GM10248 (cell line): Measurements from ENCODE around the gene KRTAP13-3.

ENCODE experiments used
- CTCF ChIA-PET: fragments of 300-600 bp; sonication (Branson Sonifier 250); formaldehyde crosslinking; extraction: SDS; loops from one replicate; lab custom pipeline; 2021; ENCODE audit warnings: antibody characterized with exemption; lab: Yijun Ruan, JAX
- POLR2A ChIA-PET: fragments of 350-650 bp; sonication (Branson Sonifier 250); formaldehyde crosslinking; extraction: SDS; loops from one replicate; lab custom pipeline; 2020; ENCODE audit warnings: antibody characterized with exemption; lab: Yijun Ruan, JAX
- DNase-seq: peaks from one replicate; pipeline ENCODE4 v3.0.0; 2012; ENCODE audit errors: extremely low spot score
- CTCF ChIP-seq: IDR thresholded peaks from 2 replicates; pipeline ENCODE4 v1.5.1; 2012; ENCODE audit warnings: mild to moderate bottlenecking, low read depth; ENCODE audit errors: extremely low read depth, missing control alignments, control extremely low read depth

The KRTAP13-3 gene

GRCh38 chr21:30443226-30443625, 17.5 kb upstream of the KRTAP13-3 start:
- no peak for TF ChIP-seq CTCF
- ChIA-PET CTCF (interaction anchor here (1.0 to 1.4 kb wide), 2 partner anchors 10 to 29 kb away, joined by 3 read pairs; no protein-coding TSS in a partner anchor), POLR2A (no interaction called here)
- no peak for DNase-seq

GRCh38 chr21:30439975-30440374, 14.2 kb upstream of the KRTAP13-3 start, which contains the start of gene KRTAP15-1:
KRTAP15-1 (plus strand) TSS chr21:30440275; CDS start chr21:30440328, 53 bp downstream.
- no peak for TF ChIP-seq CTCF
- ChIA-PET POLR2A (no interaction called here), CTCF (no interaction called here)
- no peak for DNase-seq

GRCh38 chr21:30437010-30437565, 11.4 kb upstream of the KRTAP13-3 start:
- no peak for DNase-seq
- no peak for TF ChIP-seq CTCF
- ChIA-PET CTCF (no interaction called here), POLR2A (no interaction called here)

- POLR2A ChIA-PET, result no interaction called here
- CTCF ChIA-PET, result interaction anchor here (1.5 kb wide), 1 partner anchor 11 kb away, joined by 4 read pairs; no protein-coding TSS in a partner anchor
- DNase-seq, result no peak
- TF ChIP-seq CTCF, result peak; percentile 37
Measured at GRCh38 chr21:30434033-30434631, 8.4 kb upstream of the KRTAP13-3 start.

- CTCF ChIA-PET, result no interaction called here
Measured at GRCh38 chr21:30430170-30430655, 4.5 kb upstream of the KRTAP13-3 start, which contains the start of gene KRTAP13-4. KRTAP13-4 (plus strand) TSS chr21:30430220; CDS start chr21:30430276, 56 bp downstream.

GRCh38 chr21:30426731-30427130, 1.0 kb upstream of the KRTAP13-3 start:
- TF ChIP-seq CTCF, result no peak
- CTCF ChIA-PET, result no interaction called here
- no peak for DNase-seq
- POLR2A ChIA-PET, result no interaction called here

More at GRCh38 chr21:30430170-30430655, 4.5 kb upstream of the KRTAP13-3 start, which contains the start of gene KRTAP13-4:
- TF ChIP-seq CTCF, result no peak
- DNase-seq, result no peak
- POLR2A ChIA-PET, result no interaction called here
